GM12878 (cell line): ENCODE measurements around the gene TECTB. TPM values are rescaled to one million over a fixed set of nuclear protein-coding genes. Genes with fewer than 3 reads are reported as not detected.

Experiments used
- ATAC-seq: fragments of 200-7000 bp; cut with Tn5 transposase; 3 replicates; pipeline ENCODE4 v1.9.1; 2020; ENCODE audit warnings: mild to moderate bottlenecking, moderate library complexity
- BruUV-seq: library from RNA; stranded (reverse); fragments of 400-500 nt; replicated peaks from 2 replicates; lab custom pipeline; 2021; lab: Mats Ljungman, UMichigan
- CTCF ChIA-PET: fragments of 300-600 bp; sonication (Branson Sonifier 250); formaldehyde crosslinking; extraction: SDS; loops from one replicate; lab custom pipeline; 2021; ENCODE audit warnings: inconsistent platforms; lab: Yijun Ruan, JAX
- POLR2A ChIA-PET: fragments of 350-600 bp; formaldehyde crosslinking; extraction: SDS; loops from one replicate; lab custom pipeline; 2021; ENCODE audit warnings: inconsistent platforms; lab: Charles Lee
- RAD21 ChIA-PET: fragments of 300-600 bp; sonication (Branson Sonifier 250); formaldehyde crosslinking; loops from one replicate; lab custom pipeline; 2023; ENCODE audit warnings: antibody characterized with exemption; ENCODE audit not compliant: unreplicated experiment; lab: Charles Lee
- SMC1A ChIA-PET: fragments of 300-600 bp; sonication (Branson Sonifier 250); formaldehyde crosslinking; loops from one replicate; lab custom pipeline; 2023; ENCODE audit not compliant: unreplicated experiment, uncharacterized antibody; lab: Charles Lee
- DNase-seq: peaks from one replicate; pipeline ENCODE4 v3.0.0-alpha.2; 2011; ENCODE audit warnings: low read depth, low spot score
- FAIRE-seq: peaks from 3 replicates; lab custom pipeline; 2011; peaks lifted over from hg19 to GRCh38; lab: Jason Lieb, UNC
- H2AFZ ChIP-seq: 2 replicates; pipeline ENCODE4 v1.6.0; 2011; ENCODE audit warnings: low read depth, low read length, control low read depth; ENCODE audit not compliant: control insufficient read depth
- H3K27ac ChIP-seq: 2 replicates; pipeline ENCODE4 v1.5.1; 2011; ENCODE audit warnings: control low read depth; ENCODE audit not compliant: control insufficient read depth, insufficient read depth
- H3K27me3 ChIP-seq, 2 experiments: replicated peaks in 1 of 2; 2 replicates each; pipeline versions ENCODE4 v1.6.0 to v1.6.1; 2011; ENCODE audit warnings: low read length in 1 of 2; ENCODE audit not compliant: control insufficient read depth in 2 of 2, insufficient read depth in 2 of 2
- H3K36me3 ChIP-seq, 2 experiments: 2 replicates each; pipeline ENCODE4 v1.5.1; 2011; ENCODE audit warnings: low read length in 1 of 2; ENCODE audit not compliant: control insufficient read depth in 2 of 2, insufficient read depth in 2 of 2
- H3K4me1 ChIP-seq: 2 replicates; pipeline ENCODE4 v1.6.1; 2011; ENCODE audit warnings: mild to moderate bottlenecking, low read length, moderate library complexity, mixed read lengths; ENCODE audit not compliant: control insufficient read depth, insufficient read depth
- H3K4me2 ChIP-seq: 2 replicates; pipeline ENCODE4 v1.6.0; 2011; ENCODE audit warnings: control low read depth; ENCODE audit not compliant: control insufficient read depth, insufficient read depth
- H3K4me3 ChIP-seq: fragments of 200-600 bp; sonication (generic); 2 replicates; pipeline ENCODE4 v1.5.1; 2016
- H3K79me2 ChIP-seq: 2 replicates; pipeline ENCODE4 v1.6.0; 2011; ENCODE audit warnings: low read length; ENCODE audit not compliant: control insufficient read depth, insufficient read depth
- H3K9ac ChIP-seq: 2 replicates; pipeline ENCODE4 v1.8.0; 2011; ENCODE audit warnings: low read length, control low read depth, mixed read lengths; ENCODE audit not compliant: control insufficient read depth, insufficient read depth
- H3K9me3 ChIP-seq: replicated peaks from 3 replicates; pipeline ENCODE4 v1.5.1; 2011; ENCODE audit warnings: mild to moderate bottlenecking, low read length; ENCODE audit not compliant: control insufficient read depth, insufficient read depth
- H4K20me1 ChIP-seq: 2 replicates; pipeline ENCODE4 v1.6.0; 2011; ENCODE audit not compliant: control insufficient read depth, insufficient read depth
- BACH1 ChIP-seq: fragments of 450-650 bp; IDR thresholded peaks from 2 replicates; pipeline ENCODE4 v1.6.1; 2017; ENCODE audit warnings: mild to moderate bottlenecking, borderline replicate concordance
- FOS ChIP-seq: IDR thresholded peaks from 3 replicates; pipeline ENCODE4 v1.6.1; 2011; ENCODE audit warnings: borderline replicate concordance; ENCODE audit not compliant: insufficient read length; ENCODE audit errors: extremely low read depth
- KDM1A ChIP-seq: fragments of 200-600 bp; sonication (generic); IDR thresholded peaks from 2 replicates; pipeline ENCODE4 v1.6.1; 2016; ENCODE audit warnings: borderline replicate concordance
- MTA3 ChIP-seq: IDR thresholded peaks from 2 replicates; pipeline ENCODE4 v1.6.1; 2012; ENCODE audit warnings: low read length, inconsistent platforms, borderline replicate concordance
- NFIC ChIP-seq: IDR thresholded peaks from 2 replicates; pipeline ENCODE4 v1.6.1; 2012; ENCODE audit warnings: low read depth, mild to moderate bottlenecking, inconsistent platforms, low read length, moderate library complexity
- NR2C1 ChIP-seq: fragments of 450-650 bp; IDR thresholded peaks from 2 replicates; pipeline ENCODE4 v1.6.1; 2017; ENCODE audit warnings: antibody characterized with exemption, mild to moderate bottlenecking, moderate library complexity
- PAX5 ChIP-seq: IDR thresholded peaks from 2 replicates; pipeline ENCODE4 v1.6.1; 2011; ENCODE audit warnings: low read depth, low read length, borderline replicate concordance
- SMARCA5 ChIP-seq: fragments of 450-650 bp; IDR thresholded peaks from 2 replicates; pipeline ENCODE4 v1.6.1; 2017; ENCODE audit warnings: mild to moderate bottlenecking
- SPI1 ChIP-seq: IDR thresholded peaks from 2 replicates; pipeline ENCODE4 v1.6.1; 2011; ENCODE audit warnings: low read depth, mild to moderate bottlenecking, low read length, moderate library complexity, borderline replicate concordance; ENCODE audit not compliant: insufficient read depth
- TBL1XR1 ChIP-seq: IDR thresholded peaks from 2 replicates; pipeline ENCODE4 v1.6.1; 2012; ENCODE audit warnings: low read depth, low read length, improper control_type of control experiment
- ZNF217 ChIP-seq: fragments of 450-650 bp; IDR thresholded peaks from 2 replicates; pipeline ENCODE4 v1.6.1; 2017; ENCODE audit warnings: antibody characterized with exemption, mild to moderate bottlenecking
- WGBS: methylation state at CpG from one replicate; pipeline ENCODE4 v1.1.6; 2016; ENCODE audit warnings: low lambda C conversion rate; ENCODE audit not compliant: insufficient replicate concordance, insufficient coverage; ENCODE audit errors: missing lambda C conversion rate; 5-methylcytosine and 5-hydroxymethylcytosine counted together
- in situ Hi-C: fragments of 300-500 bp; cut with MboI; formaldehyde crosslinking; loops from 9 replicates; pipeline ENCODE4 v1.14.3; 2018; ENCODE audit warnings: mixed read lengths
- intact Hi-C: fragments of 100-400 bp; cut with micrococcal nuclease; formaldehyde crosslinking; loops from one replicate; pipeline ENCODE4 v1.14.2; 2022; ENCODE audit not compliant: unreplicated experiment
- polyA plus RNA-seq, 11 experiments: library from polyadenylated mRNA; depleted of rRNA in 4 of 11; unstranded in 6 of 11; stranded (reverse) in 5 of 11; fragments of >200 nt; fragmentation: Nextera tagmentation in 4 of 11; fragmentation: Illumina TruSeq in 1 of 11; extraction: Ambion mirVana in 4 of 11; extraction: Trizol in 1 of 11; gene quantifications; 1 replicate in 1 of 11; 2 replicates in 10 of 11; pipeline versions ENCODE4 v1.2.1 to v1.2.3, GENCODE V29; 2011 to 2016; ENCODE audit warnings: inconsistent platforms in 2 of 11, missing spikeins in 2 of 11, low read depth in 1 of 11
- total RNA-seq, 4 experiments: library from RNA; depleted of rRNA in 3 of 4; stranded (reverse); fragments of >200 nt in 3 of 4; fragmentation: Illumina TruSeq in 1 of 4; extraction: Trizol in 1 of 4; gene quantifications; 2 replicates each; pipeline versions ENCODE4 v1.2.1 to v1.2.3, GENCODE V29; 2013 to 2021
- TF ChIP-seq, protein P1 (sequence below): IDR thresholded peaks from 2 replicates; pipeline ENCODE4 v1.6.1; 2012; ENCODE audit warnings: mild to moderate bottlenecking, low read depth, low read length
- TF ChIP-seq, protein P2 (sequence below): IDR thresholded peaks from 2 replicates; pipeline ENCODE4 v1.6.1; 2011; ENCODE audit warnings: borderline replicate concordance, low read depth, mild to moderate bottlenecking, moderate library complexity, low read length; ENCODE audit not compliant: insufficient read depth, poor library complexity, severe bottlenecking

TECTB gene
- total and polyA plus RNA-seq, 10 of the 15 experiments (the other 5 are each of a cell fraction or from before 2014, with no cell fraction given) = not detected

DNA sequence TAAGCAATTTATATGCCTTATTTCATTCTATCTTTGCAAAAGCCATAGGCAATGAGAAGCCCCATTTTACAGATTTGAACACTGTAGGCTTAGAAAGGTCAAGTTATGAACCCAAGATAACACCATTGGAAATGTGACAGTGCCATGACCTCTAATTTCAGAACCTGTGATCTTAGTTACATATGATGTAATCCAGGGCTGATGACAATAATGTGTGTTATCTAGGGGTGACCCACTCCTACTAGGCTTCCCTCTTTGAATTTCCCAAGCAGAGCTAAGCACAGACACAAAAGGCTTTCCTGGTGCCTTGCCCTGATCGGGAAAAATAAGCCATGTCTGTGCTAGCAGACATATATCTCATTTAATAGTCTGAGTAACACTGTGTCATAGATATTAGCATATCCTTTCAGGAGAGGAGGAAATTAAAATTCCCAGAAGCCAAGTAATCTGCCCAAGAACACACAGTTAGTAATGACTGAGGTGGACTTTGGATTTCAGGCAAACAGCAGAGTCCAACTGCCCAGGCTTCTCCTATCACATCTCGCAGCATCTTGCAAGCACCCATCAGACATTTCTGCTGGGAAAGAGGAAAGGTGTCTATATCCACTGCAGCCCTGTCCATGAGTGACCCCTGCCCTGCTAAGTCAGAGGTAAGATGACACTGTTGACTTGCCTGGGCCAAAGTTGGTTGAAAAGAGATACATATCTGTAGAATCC lies 2.8 kb upstream of the TECTB start (continued):
- TF ChIP-seq TBL1XR1 (no peak), ZNF217 (no peak)
- TF ChIP-seq, protein P1, sequence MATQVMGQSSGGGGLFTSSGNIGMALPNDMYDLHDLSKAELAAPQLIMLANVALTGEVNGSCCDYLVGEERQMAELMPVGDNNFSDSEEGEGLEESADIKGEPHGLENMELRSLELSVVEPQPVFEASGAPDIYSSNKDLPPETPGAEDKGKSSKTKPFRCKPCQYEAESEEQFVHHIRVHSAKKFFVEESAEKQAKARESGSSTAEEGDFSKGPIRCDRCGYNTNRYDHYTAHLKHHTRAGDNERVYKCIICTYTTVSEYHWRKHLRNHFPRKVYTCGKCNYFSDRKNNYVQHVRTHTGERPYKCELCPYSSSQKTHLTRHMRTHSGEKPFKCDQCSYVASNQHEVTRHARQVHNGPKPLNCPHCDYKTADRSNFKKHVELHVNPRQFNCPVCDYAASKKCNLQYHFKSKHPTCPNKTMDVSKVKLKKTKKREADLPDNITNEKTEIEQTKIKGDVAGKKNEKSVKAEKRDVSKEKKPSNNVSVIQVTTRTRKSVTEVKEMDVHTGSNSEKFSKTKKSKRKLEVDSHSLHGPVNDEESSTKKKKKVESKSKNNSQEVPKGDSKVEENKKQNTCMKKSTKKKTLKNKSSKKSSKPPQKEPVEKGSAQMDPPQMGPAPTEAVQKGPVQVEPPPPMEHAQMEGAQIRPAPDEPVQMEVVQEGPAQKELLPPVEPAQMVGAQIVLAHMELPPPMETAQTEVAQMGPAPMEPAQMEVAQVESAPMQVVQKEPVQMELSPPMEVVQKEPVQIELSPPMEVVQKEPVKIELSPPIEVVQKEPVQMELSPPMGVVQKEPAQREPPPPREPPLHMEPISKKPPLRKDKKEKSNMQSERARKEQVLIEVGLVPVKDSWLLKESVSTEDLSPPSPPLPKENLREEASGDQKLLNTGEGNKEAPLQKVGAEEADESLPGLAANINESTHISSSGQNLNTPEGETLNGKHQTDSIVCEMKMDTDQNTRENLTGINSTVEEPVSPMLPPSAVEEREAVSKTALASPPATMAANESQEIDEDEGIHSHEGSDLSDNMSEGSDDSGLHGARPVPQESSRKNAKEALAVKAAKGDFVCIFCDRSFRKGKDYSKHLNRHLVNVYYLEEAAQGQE = no peak
- TF ChIP-seq, protein P2, sequence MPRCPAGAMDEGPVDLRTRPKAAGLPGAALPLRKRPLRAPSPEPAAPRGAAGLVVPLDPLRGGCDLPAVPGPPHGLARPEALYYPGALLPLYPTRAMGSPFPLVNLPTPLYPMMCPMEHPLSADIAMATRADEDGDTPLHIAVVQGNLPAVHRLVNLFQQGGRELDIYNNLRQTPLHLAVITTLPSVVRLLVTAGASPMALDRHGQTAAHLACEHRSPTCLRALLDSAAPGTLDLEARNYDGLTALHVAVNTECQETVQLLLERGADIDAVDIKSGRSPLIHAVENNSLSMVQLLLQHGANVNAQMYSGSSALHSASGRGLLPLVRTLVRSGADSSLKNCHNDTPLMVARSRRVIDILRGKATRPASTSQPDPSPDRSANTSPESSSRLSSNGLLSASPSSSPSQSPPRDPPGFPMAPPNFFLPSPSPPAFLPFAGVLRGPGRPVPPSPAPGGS = no peak

DNA sequence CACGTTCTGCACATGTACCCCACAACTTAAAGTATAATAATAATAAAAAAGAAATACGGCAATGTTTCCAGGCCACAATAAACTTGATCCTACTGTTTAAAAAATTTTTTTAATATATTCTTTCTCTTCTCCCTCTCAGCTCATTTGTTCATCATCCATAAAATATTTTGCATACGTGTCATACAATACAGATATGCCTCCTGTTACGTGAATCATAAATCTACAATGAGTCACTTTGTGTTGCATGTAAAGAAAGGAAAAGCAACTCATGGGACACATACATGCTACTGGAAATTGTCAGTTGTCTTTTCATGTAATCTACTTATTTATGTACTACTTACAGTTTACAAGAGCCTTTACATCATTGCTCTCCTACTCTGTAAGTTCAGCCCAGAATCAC lies 1.1 kb upstream of the TECTB start:
- H3K9me3 ChIP-seq = no peaks in the 10 kb centered on the region
- no peak overlapping the region for H3K27ac ChIP-seq
- no peaks in the 10 kb centered on the region for H3K4me1 ChIP-seq
- no peaks in the 10 kb centered on the region for H3K36me3 ChIP-seq
- FAIRE-seq (no peak), ATAC-seq (no peak)
- no peaks in the 10 kb centered on the region for H3K79me2 ChIP-seq
- CTCF ChIA-PET = no interaction called here
- SMC1A ChIA-PET = no interaction called here
- intact Hi-C loops = no loop called here
- no peak overlapping the region for H3K4me2 ChIP-seq
- H3K4me3 ChIP-seq = no peak overlapping the region
- TF ChIP-seq MTA3 = no peak
- TF ChIP-seq ZNF217 = no peak
- TF ChIP-seq SMARCA5 = no peak
- no peak for TF ChIP-seq BACH1
- no peak for TF ChIP-seq KDM1A
- no peak for TF ChIP-seq PAX5
- no peak for TF ChIP-seq SPI1
- no peak for TF ChIP-seq NFIC
- TF ChIP-seq, protein P2 = no peak
- no peak for TF ChIP-seq FOS
- no peak for TF ChIP-seq NR2C1
- TF ChIP-seq, all 136 proteins: peak for 0
- H3K27me3 ChIP-seq = no peaks in the 10 kb centered on the region; a peak in 1 of 4 replicates
- POLR2A ChIA-PET = no interaction called here
- whole genome bisulfite sequencing = 36% methylated on average over 4 of the region's 4 CpGs
- no peak overlapping the region for H2AFZ ChIP-seq
- H3K9ac ChIP-seq = no peak overlapping the region
- in situ Hi-C loops = no loop called here
- RAD21 ChIA-PET = no interaction called here
- no TSS peak for BruUV-seq
- no peak for DNase-seq
- H4K20me1 ChIP-seq = no peaks in the 10 kb centered on the region; the same call in 1 of the 2 replicates
